GM12872 (cell line): ENCODE measurements around the gene ZNF281.

Source experiments
- CTCF ChIP-seq: IDR thresholded peaks from 3 replicates; pipeline ENCODE4 v1.5.1; 2011; ENCODE audit warnings: low read depth, mild to moderate bottlenecking, low read length, moderate library complexity; ENCODE audit not compliant: insufficient read depth

Gene ZNF281

GRCh38 chr1:200374569-200375295, 35.1 kb downstream of the ZNF281 start:
- no peak for TF ChIP-seq CTCF

GRCh38 chr1:200373811-200374231, 36.0 kb downstream of the ZNF281 start:
- TF ChIP-seq CTCF = no peak

- no peak for TF ChIP-seq CTCF
These were observed 37.0 kb downstream of the ZNF281 start for GRCh38 chr1:200372885-200373181.

- no peak for TF ChIP-seq CTCF
These were observed 37.5 kb downstream of the ZNF281 start for GRCh38 chr1:200372095-200372884.

- no peak for TF ChIP-seq CTCF
These were observed 40.1 kb downstream of the ZNF281 start for GRCh38 chr1:200369706-200370105.

GRCh38 chr1:200369131-200369530, 40.7 kb downstream of the ZNF281 start:
- TF ChIP-seq CTCF = no peak

- no peak for TF ChIP-seq CTCF
These were observed 41.3 kb downstream of the ZNF281 start for GRCh38 chr1:200368556-200368955.
